ENCODE measurements around the gene ASXL1.

Gene ASXL1

GRCh38 chr20:32482442-32483261 is 124.5 kb downstream of the ASXL1 start:
- peak; percentile 63 to 87 (median 80) for DNase-seq

DNA sequence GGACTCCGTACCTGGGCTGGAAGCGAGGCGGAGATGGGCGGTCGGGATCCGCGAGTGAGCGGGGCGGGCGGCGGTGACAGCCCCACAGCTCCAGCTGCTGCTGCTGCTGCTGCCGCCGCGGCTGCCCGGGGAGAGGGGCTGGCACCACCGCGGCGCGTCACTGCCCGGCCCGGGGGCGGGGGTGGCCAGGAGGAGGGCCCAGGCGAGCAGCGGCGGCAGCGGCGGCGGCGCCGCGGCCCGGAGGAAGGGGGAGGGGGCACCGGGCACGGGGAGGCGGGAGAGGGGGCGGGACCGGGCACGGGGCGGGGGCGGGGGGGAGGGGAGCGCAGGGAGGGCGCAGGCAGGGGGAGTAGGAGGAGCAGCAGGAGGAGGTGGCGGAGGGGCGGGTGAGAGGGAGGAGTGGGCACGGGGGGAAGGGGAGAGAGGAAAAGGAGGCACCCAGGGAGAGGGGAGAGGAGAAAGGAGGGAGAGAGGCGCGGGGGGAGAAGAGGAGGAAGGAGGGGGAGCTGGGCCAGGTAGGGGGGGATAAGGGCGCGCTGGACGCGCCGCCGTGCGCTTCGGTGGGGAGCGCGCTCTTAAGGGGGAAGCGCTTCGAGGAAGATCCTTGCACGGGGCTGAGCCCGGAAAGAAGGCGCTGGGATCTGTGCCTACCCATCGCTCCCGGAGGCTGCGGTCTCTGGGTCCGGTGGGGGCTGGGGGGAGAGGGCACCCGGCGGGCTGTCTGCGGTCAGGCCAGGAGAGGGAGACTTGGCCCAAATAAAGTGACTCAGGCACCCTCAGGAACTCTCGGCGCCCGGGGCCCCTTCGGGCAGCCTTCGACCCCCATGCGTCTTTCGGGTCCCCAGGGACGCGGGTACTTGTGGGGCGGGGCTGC is 125.5 kb downstream of the ASXL1 start:
- DNase-seq, result peak; percentile 32 to 74 (median 52)

DNA sequence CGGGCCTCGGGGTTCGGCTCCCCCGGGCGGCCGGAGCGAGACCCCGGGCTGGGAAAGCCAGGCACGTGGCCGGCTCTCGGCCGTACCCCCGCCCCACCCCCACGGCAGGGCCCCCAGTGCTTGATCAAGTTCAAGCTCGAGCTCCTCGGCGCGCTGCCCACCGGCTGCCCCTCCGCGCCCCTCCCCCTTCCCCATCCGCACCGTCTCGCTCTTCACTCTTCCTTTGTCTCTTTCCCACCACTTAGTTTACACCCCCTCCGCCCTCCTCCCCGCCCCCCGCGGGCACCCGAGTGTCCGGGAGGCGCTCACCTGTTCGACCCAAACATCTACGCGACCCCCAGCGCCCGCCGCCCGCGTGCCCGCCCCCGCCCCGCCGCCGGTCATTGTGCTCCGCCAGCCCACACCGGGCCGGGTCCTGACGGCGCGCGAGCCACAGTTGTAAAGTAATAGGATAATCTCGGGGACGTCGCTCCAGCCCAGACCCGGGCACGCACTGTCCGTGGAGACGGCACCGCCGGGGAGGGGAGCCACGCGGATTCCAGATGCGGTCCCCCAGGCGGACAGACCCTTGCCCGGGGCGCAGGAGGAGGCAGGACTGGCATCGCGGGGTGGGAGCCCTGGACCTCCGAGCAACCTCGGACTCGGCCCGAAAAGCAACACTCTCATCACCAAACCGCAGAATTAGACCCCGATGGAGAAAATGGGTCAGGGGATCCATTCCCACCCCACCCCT is 126.3 kb downstream of the ASXL1 start:
- DNase-seq, result peak in 1 of 4 experiments; percentile 35

DNA sequence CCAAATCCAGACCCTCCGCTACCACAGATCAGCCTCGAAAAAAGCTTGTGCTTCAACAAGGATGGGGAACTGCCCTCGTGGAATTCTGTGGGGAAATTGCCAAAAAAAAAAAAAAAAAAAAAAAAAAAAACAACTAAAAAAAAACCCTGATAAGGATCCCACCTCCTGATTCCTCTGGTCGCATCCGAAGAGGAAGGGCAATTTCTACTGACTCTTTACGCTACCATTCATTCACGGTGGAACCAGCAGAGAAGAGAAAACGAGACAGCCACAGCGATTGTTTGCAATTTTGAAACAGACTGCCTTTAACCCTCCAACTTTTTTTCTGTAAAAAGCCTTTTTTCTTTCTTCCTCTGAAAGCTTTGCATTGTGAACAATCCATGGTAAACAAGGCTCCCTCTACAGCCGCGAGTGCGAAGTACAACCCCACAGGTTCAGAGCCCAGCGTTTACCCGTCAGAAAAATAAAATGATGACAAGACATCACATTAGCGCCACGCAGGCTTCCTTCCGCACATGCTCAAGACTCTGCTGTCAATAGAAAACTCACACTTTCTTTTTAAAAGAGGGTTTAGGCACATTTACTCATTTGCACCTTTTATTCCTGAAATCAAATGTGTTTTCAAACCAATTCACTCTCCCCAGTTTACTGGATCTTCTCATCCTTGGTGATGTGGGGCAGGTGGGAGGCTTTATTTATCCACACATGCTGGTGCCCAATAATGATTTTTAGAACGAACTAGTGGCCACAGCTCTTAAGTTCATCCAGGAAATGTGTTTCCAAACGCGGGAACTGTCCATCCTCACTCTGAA is 127.0 kb downstream of the ASXL1 start:
- peak; percentile 78 to 85 (median 83) for DNase-seq

GRCh38 chr20:32485770-32486478 is 127.8 kb downstream of the ASXL1 start:
- no peak for DNase-seq

GRCh38 chr20:32487381-32487780 is 129.2 kb downstream of the ASXL1 start:
- DNase-seq, result no peak

DNA sequence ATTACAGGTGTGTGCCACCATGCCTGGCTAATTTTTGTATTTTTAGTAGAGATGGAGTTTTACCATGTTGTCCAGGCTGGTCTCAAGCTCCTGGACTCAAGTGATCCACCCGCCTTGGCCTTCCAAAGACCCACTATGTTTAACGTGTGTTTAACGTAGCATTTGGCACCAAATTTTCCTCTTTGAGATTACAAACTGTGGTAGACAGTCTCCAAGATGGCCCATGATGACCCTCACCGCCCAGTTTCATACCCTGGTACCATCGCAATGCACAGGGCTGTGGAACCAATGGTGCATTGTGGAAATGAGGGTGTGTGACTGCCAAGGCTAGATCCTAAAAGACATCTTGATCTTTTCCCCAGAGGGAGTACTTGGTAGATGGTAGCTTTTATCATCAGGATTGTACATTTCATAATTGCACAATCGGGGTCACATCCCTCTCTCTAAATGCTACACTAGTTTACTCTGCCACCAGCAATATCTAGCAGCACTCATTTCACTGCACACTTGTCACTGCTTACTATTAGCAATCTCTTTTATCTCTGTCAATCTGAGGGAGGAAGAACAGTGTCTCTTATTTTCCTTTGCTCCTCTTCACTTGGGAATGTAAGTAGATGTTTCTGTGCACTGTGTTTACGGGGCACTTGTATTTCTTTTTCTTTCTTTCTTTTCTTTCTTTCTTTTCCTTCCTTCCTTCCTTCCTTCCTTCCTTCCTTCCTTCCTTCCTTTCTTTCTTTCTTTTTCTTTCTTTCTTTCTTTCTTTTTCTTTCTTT is 130.1 kb downstream of the ASXL1 start:
- DNase-seq, result no peak
